RPMI7951 (cell line): ENCODE results near the gene FAM117B. TPM values are rescaled to one million over a fixed set of nuclear protein-coding genes. Genes with fewer than 3 reads are reported as not detected.
A peak's percentile ranks its signal among the peaks of the same experiment; 100 is the strongest.

ENCODE experiments used
- DNase-seq: peaks from one replicate; pipeline ENCODE4 v3.0.0-alpha.2; 2012; ENCODE audit warnings: low read depth
- total RNA-seq: library from RNA; depleted of rRNA; stranded (reverse); fragments of >200 nt; shearing (Covaris generic); gene quantifications from 2 replicates; pipeline ENCODE4 v1.2.3, GENCODE V29; 2014; rRNA removed

Gene FAM117B
- total RNA-seq, result 1.2 and 1.9 TPM in 2 replicates

- peak; percentile 97 for DNase-seq
Observed at GRCh38 chr2:202634556-202635427, at the start of gene FAM117B. FAM117B (plus strand) TSS chr2:202634969; CDS start chr2:202635188, 219 bp downstream.

GRCh38 chr2:202588647-202589581 lies 45.9 kb upstream of the FAM117B start:
- peak; percentile 73 for DNase-seq

- no peak for DNase-seq
Observed at GRCh38 chr2:202589582-202589949, 45.2 kb upstream of the FAM117B start.

GRCh38 chr2:202592566-202592965 lies 42.2 kb upstream of the FAM117B start:
- DNase-seq, result no peak

GRCh38 chr2:202599105-202599504 lies 35.7 kb upstream of the FAM117B start:
- no peak for DNase-seq

GRCh38 chr2:202599911-202600310 lies 34.9 kb upstream of the FAM117B start:
- DNase-seq, result no peak

GRCh38 chr2:202604699-202605098 lies 30.1 kb upstream of the FAM117B start:
- DNase-seq, result no peak

- no peak for DNase-seq
Observed at GRCh38 chr2:202605174-202605573, 29.6 kb upstream of the FAM117B start.

GRCh38 chr2:202608142-202608852 lies 26.5 kb upstream of the FAM117B start:
- no peak for DNase-seq

- peak; percentile 35 for DNase-seq
Observed at GRCh38 chr2:202609381-202610145, 25.2 kb upstream of the FAM117B start.

GRCh38 chr2:202610380-202610779 lies 24.4 kb upstream of the FAM117B start:
- no peak for DNase-seq

- DNase-seq, result no peak
Observed at GRCh38 chr2:202612145-202612544, 22.6 kb upstream of the FAM117B start.

- DNase-seq, result no peak
Observed at GRCh38 chr2:202613479-202613878, 21.3 kb upstream of the FAM117B start.

- DNase-seq, result no peak
Observed at GRCh38 chr2:202624133-202624532, 10.6 kb upstream of the FAM117B start.

- no peak for DNase-seq
Observed at GRCh38 chr2:202627042-202627441, 7.7 kb upstream of the FAM117B start.

GRCh38 chr2:202628646-202629198 lies 6.0 kb upstream of the FAM117B start:
- DNase-seq, result no peak

- DNase-seq, result no peak
Observed at GRCh38 chr2:202632682-202633290, 2.0 kb upstream of the FAM117B start.

- DNase-seq, result no peak
Observed at GRCh38 chr2:202633470-202633869, 1.3 kb upstream of the FAM117B start.

GRCh38 chr2:202635428-202636212 lies 851 bp downstream of the FAM117B start:
- DNase-seq, result peak; percentile 70

- no peak for DNase-seq
Observed at GRCh38 chr2:202636213-202636513, 1.4 kb downstream of the FAM117B start.
